ENCODE data around the gene VPS18. TPM values are rescaled to one million over a fixed set of nuclear protein-coding genes. Genes with fewer than 3 reads are reported as not detected.
A peak's percentile ranks its signal among the peaks of the same experiment; 100 is the strongest.

Gene VPS18
- total RNA-seq, 2 experiments from 2014 or later, result 3.3 to 3.4 TPM

GRCh38 chr15:40944510-40945296 lies 50.5 kb downstream of the VPS18 start:
- no peak for DNase-seq
- Mint-ChIP-seq H3K9me3 (no peaks in the 10 kb centered on the region), H3K4me1 (ENCODE audit: low read depth) (peaks cover 32% of the 10 kb centered on the region), H3K27me3 (ENCODE audit: low read depth) (no peaks in the 10 kb centered on the region), H3K27ac (no peak overlapping the region), H3K36me3 (ENCODE audit: low read depth) (no peaks in the 10 kb centered on the region), H3K4me3 (no peak overlapping the region)
- CTCF ChIA-PET, result interaction anchor here (1.4 kb wide), 1 partner anchor 14 kb away, joined by 5 read pairs; no protein-coding TSS in a partner anchor
- intact Hi-C loops (cut with micrococcal nuclease), result loop anchor here (5.0 kb wide), 3 partner anchors 78 to 458 kb away; partner anchors contain the start of gene NDUFAF1

- H3K36me3 Mint-ChIP-seq (ENCODE audit: low read depth), result peaks cover 5% of the 10 kb centered on the region
These were observed 54.6 kb downstream of the VPS18 start for GRCh38 chr15:40948706-40949473.

GRCh38 chr15:40949756-40950207 lies 55.5 kb downstream of the VPS18 start:
- Mint-ChIP-seq H3K27me3 (ENCODE audit: low read depth) (no peaks in the 10 kb centered on the region), H3K36me3 (ENCODE audit: low read depth) (peaks cover 13% of the 10 kb centered on the region), H3K4me3 (no peak overlapping the region), H3K27ac (no peak overlapping the region), H3K9me3 (no peaks in the 10 kb centered on the region), H3K4me1 (ENCODE audit: low read depth) (peaks cover 22% of the 10 kb centered on the region)
- no peak for DNase-seq
- intact Hi-C loops (cut with micrococcal nuclease), result loop anchor here (5.0 kb wide), 1 partner anchor 1023 kb away; the partner anchor contains the start of gene EHD4
- CTCF ChIA-PET, result interaction anchor here (6.9 kb wide), 1 partner anchor 8 kb away, joined by 50 read pairs; no protein-coding TSS in a partner anchor

More at GRCh38 chr15:40948706-40949473, 54.6 kb downstream of the VPS18 start:
- CTCF ChIA-PET, result interaction anchor here (6.9 kb wide), 1 partner anchor 8 kb away, joined by 50 read pairs; no protein-coding TSS in a partner anchor
- H3K27ac Mint-ChIP-seq, result no peak overlapping the region
- intact Hi-C loops (cut with micrococcal nuclease), result no loop called here
- no peaks in the 10 kb centered on the region for H3K27me3 Mint-ChIP-seq (ENCODE audit: low read depth)
- peaks cover 14% of the 10 kb centered on the region for H3K4me1 Mint-ChIP-seq (ENCODE audit: low read depth)
- no peaks in the 10 kb centered on the region for H3K9me3 Mint-ChIP-seq
- no peak overlapping the region for H3K4me3 Mint-ChIP-seq
- no peak for DNase-seq

DNA sequence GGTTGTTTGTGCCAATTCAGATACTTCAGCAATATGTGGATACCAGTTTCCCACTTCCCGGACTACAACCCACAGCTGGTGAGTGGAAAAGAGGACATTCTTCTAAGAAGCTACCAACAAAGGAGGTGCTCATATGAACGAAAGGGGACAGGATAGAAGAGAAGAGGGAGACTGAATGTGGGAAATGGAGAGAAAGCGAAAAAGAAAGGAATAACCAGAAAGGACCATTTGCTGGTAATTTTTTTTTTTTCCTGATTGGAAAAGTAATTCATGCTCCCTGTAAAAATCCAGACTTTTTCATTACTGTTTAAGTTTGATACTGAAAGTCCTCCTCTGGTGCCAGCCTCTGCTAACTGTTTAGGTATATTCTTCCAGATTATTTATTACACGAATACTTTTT lies 57.5 kb downstream of the VPS18 start:
- H3K4me1 Mint-ChIP-seq (ENCODE audit: low read depth), result peaks cover 33% of the 10 kb centered on the region
- H3K27me3 Mint-ChIP-seq (ENCODE audit: low read depth), result no peaks in the 10 kb centered on the region
- H3K4me3 Mint-ChIP-seq, result peak overlapping the region; percentile 94
- DNase-seq, result no peak
- intact Hi-C loops (cut with micrococcal nuclease), result loop anchor here (2.0 to 5.0 kb wide), 3 partner anchors 145 to 1021 kb away; partner anchors contain the start of genes DNAJC17, EHD4, INO80 and ZFYVE19
- H3K27ac Mint-ChIP-seq, result peak overlapping the region; percentile 93
- CTCF ChIA-PET, result interaction anchor here (0.8 to 6.9 kb wide), 5 partner anchors 10 to 238 kb away, joined by 3 to 50 read pairs (median 4); no protein-coding TSS in a partner anchor
- peaks cover 30% of the 10 kb centered on the region for H3K36me3 Mint-ChIP-seq (ENCODE audit: low read depth)
- H3K9me3 Mint-ChIP-seq, result no peaks in the 10 kb centered on the region

DNA sequence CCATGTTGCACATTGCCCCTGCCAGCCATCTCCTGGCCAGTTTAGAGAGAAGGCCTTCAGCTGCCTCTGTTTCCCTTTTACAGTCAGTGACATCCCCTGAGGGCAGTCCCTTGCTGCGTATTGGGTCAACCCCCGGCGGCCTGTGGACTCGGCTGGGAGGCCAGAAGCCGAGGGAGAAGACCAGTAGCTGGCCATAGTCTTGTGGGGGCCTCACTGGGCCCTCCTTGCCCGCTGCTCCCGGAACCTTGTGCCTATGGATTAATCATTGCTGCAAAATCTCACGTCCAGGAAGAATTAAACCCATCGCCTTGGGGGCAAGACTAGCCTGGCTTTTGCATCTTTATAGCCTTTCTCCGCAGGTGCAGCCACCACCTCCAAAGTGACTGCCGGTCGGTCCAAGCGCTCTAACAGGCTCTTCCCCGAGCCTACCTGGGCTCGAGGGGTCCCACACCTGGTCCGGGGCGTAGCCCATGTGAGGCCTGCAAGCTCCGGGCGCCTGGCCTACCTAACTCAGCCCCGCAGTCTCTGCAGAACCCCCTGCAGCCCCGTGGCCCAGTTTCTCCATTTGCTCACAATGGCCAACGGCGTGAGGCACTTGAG lies 58.2 kb downstream of the VPS18 start:
- intact Hi-C loops (cut with micrococcal nuclease), result loop anchor here (2.0 to 5.0 kb wide), 3 partner anchors 146 to 1020 kb away; partner anchors contain the start of genes DNAJC17, EHD4, INO80 and ZFYVE19
- CTCF ChIA-PET, result interaction anchor here (0.8 to 6.9 kb wide), 5 partner anchors 11 to 237 kb away, joined by 3 to 50 read pairs (median 9); no protein-coding TSS in a partner anchor
- H3K4me1 Mint-ChIP-seq (ENCODE audit: low read depth), result peaks cover 33% of the 10 kb centered on the region
- peaks cover 30% of the 10 kb centered on the region for H3K36me3 Mint-ChIP-seq (ENCODE audit: low read depth)
- peak overlapping the region; percentile 93 for H3K27ac Mint-ChIP-seq
- no peaks in the 10 kb centered on the region for H3K9me3 Mint-ChIP-seq
- no peak for DNase-seq
- no peaks in the 10 kb centered on the region for H3K27me3 Mint-ChIP-seq (ENCODE audit: low read depth)
- H3K4me3 Mint-ChIP-seq, result peak overlapping the region; percentile 94

DNA sequence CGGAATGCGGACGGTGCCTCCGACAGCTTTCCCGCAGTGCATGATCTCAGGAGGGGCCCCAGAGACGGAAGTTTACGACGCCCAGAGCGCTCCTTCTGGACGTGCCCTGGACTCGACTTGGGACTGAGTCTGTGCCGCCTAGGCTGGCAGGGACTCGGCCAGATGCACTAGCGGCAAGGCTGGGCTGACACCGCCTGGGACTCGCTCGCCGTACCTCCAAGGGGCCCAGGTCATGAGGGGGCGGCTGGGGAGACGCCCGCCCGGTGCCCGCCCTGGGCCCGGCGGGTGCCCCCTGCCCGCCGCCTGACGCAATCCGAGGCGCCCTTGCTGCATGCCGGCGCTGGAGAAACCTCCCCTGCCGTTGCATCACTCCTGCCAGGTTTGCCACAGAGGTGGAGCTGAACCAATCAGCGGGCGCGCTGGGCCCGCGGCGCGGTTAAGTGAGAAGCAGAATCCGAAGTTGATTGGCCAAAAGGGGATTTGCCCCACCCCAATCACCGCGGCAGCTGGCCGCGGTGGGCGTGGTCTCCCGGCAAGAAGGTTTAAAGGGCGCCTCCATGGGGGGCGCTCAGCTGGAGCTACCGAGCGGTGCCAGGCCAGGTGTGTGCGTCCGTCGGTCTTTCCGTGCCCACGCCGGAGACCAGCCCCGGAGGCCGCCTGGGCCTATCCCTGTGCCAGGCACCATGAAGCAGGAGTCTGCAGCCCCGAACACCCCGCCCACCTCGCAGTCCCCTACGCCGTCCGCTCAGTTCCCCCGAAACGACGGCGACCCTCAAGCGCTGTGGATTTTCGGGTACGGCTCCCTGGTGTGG lies 58.9 kb downstream of the VPS18 start, which contains the start of gene CHAC1:
TSS of gene CHAC1 (plus strand) at position 571 of the 812 bp plus-strand sequence. CDS start at position 684, 113 bp downstream.
- Mint-ChIP-seq H3K27me3 (ENCODE audit: low read depth) (no peaks in the 10 kb centered on the region), H3K4me3 (peak within 1 kb of the TSS; percentile 94), H3K27ac (peak within 1 kb of the TSS; percentile 93), H3K4me1 (ENCODE audit: low read depth) (peaks cover 35% of the 10 kb centered on the region), H3K9me3 (no peaks in the 10 kb centered on the region), H3K36me3 (ENCODE audit: low read depth) (peaks cover 32% of the 10 kb centered on the region)
- CTCF ChIA-PET, result interaction anchor here (0.6 to 6.9 kb wide), 5 partner anchors 12 to 829 kb away, joined by 3 to 50 read pairs (median 9); partner anchors contain the start of gene VPS18
- peak; percentile 99 for DNase-seq
- intact Hi-C loops (cut with micrococcal nuclease), result loop anchor here (1.0 to 5.0 kb wide), 9 partner anchors 11 to 1019 kb away; partner anchors contain the start of genes CHP1, DNAJC17, EHD4 and INO80

Other genes with a start within 250 kb of the VPS18 start
- 10 to 100 TPM; 65.8 to 68.8 TPM for gene RAD51, start 199.3 kb upstream of the VPS18 start, total RNA-seq
- 10 to 100 TPM; 17.8 to 19.2 TPM for gene RMDN3, start 139.2 kb upstream of the VPS18 start, total RNA-seq
- 10 to 100 TPM; 28.1 to 32.7 TPM for gene GCHFR, start 130.4 kb upstream of the VPS18 start, total RNA-seq
- gene C15orf62, start 124.5 kb upstream of the VPS18 start, total RNA-seq, result under 1 TPM; 0.10 to 0.33 TPM
- 10 to 100 TPM; 15.4 to 17.0 TPM for gene ZFYVE19, start 87.4 kb upstream of the VPS18 start, total RNA-seq
- gene DNAJC17, start 87.0 kb upstream of the VPS18 start, total RNA-seq, result 10 to 100 TPM; 25.9 to 28.1 TPM
- not detected for gene PPP1R14D, start 65.7 kb upstream of the VPS18 start, total RNA-seq
- gene SPINT1, start 50.4 kb upstream of the VPS18 start, total RNA-seq, result 1 to 10 TPM; 4.5 to 4.7 TPM
- gene RHOV, start 20.2 kb upstream of the VPS18 start, total RNA-seq, result under 1 TPM in 1 of 2 experiments, not detected in 1; 0.22 TPM
- gene DLL4, start 34.9 kb downstream of the VPS18 start, total RNA-seq, result under 1 TPM in 1 of 2 experiments, not detected in 1; 0.14 TPM
- gene CHAC1, start 59.0 kb downstream of the VPS18 start, total RNA-seq, result 10 to 100 TPM; 19.8 to 20.2 TPM
- 10 to 100 TPM; 14.0 to 16.8 TPM for gene INO80, start 221.8 kb downstream of the VPS18 start, total RNA-seq

Measured in activated naive CD4-positive, alpha-beta T cell treated with anti-CD3 and anti-CD28 coated beads for 36 hours (primary cell).